GM19023 (cell line): ENCODE results near the gene CTBP1.

Source experiments
- ATAC-seq: cut with Tn5 transposase; IDR thresholded peaks from one replicate; pipeline ENCODE4 v1.9.1; 2021; ENCODE audit warnings: mild to moderate bottlenecking, moderate library complexity; ENCODE audit not compliant: unreplicated experiment

The CTBP1 gene

DNA sequence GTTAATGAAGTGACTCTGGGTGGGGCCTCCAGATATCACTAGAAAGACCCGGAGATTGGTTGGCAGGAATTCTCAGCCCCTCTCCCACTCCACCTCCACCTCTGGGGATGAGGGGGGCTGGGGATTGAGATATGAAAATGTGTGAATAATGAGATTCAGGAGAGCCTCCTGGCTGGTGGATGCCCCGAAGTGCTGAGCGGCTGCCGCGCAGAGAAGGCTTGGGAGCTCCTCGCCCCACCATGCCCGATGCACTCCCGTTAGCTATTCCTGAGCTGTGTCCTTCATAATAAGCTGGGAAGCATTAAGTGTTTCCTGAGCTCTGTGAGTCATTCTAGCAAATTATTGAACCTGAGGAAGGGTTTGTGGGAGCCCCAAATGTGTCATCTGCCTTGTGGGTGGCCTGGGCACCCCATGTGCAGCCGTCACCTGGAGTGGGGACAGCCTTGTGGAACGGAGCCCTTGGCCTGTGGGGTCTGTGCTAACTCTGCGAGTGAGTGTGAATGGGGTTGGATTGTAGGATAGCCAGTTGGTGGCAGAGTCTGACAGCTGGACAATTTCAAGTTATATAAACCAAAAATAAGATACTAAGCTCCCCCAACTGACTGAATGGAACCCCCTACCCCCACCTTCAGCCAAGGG is 36.3 kb upstream of the CTBP1 start:
- no peak for ATAC-seq

DNA sequence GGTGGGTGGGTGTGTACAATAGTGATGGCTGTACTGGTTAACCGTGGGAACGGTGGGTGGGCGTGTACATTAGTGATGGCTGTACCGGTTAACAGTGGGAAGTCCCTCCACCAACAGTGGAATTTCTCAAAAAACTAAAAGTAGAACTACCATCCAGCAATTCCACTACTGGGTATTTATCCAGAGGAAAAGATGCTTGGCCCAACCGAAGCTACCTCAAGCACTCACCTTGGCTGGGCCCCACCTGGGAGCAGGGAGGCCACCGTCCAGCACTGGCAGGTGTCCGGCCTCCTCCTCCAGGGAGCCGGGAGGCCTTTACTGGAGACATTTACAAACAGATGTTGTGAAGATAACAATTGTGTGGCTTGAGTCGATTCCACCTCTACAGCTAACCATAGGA is 34.8 kb upstream of the CTBP1 start:
- ATAC-seq = no peak

DNA sequence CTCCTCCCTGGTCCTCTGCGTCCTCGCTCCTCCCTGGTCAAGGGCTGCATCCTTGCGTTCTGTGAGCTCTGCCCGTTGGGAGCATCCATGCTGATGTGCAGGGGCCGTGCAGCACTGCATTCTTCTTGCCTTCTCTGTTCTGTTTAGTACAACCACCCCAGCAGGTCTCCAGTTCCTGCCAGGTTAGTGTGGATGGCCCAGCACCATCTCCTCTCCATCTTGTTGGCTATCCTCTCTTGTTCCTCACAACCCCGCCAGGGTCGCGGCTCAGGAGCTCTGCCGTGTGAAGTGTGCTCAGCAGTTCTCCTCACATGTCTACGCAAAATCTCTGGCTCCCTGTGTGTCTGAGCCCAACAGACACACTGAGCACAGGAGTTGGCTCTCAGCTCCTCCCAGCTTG is 30.3 kb upstream of the CTBP1 start:
- no peak for ATAC-seq

DNA sequence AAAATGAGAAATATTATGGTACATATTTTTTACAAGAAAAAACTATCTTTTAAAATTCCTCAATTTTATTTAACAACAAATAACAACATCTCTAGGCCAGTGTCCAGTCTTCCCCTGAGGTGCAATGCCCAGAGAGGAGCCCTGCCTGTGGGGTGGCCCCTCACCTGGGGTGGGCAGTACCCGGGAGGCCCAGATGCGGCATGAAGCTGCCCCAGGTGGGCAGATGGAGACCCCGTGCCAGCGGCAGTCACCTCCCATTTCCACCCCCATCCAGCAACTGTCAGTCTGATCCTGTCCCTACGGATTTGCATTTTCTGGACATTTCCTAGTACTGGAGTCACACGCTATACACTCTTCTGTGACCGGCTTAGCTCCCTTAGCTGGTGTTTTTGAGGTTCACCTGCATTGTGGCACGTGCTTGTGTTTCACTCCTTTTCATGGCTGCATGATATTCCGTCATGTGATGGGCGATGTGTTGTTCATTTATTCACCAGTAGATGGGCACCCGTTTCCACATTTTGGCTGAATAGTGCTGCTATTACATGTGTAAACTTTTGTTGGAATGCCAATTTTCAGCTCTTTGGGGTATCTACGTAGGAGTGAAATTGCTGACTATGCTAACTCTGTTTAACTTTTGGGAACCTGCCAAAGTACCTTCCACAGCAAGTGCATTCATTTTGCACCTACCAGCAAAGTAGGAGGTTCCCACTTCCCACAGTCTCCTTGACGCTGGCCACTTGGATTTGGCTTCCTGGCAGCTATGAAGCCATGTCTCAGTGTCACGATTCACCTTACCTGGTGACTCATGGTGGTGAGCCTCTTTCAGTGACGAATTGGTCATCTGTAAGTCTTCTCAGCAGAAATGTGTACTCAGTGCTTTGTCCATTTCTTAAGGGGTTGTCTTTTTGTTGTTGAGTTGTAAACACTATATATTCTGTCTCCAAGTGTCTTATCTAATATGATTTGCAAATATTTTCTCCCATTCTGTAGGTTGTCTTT is 29.0 kb upstream of the CTBP1 start:
- no peak for ATAC-seq

DNA sequence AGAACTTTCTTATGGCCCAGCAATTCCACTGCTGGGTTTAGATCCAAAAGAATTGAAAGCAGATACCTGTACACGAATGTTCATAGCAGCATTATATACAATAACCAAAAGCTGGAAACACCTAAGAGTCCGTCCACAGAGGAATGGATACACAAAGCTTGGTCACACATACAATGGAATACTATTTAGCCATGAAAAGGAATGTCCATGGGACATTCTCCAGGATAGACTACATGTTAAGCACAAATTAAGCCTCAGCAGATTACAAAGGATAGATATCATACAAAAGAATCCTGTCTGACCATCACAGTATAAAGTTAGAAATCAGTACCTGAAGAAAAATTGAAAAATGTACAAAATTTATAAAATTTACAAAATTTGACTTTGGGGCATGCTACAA is 28.1 kb upstream of the CTBP1 start:
- no peak for ATAC-seq

DNA sequence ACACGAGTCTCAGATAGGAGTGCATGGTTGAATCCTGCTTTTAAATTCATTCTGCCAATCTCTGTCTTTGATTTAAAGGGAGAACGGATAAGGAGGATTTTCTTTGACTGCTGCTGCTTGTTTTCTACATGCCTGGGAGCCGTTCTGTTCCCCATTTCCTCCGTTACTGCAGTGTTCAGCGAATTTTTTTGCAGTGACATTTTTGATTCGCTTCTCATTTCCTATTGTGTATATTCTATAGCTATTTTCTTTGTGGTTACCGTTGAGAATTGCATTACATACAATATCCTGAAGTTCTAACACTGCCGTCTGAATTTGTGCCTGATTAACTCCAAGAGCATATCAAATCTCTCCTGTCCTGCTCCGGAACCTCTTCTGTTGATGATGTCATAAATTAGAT is 25.9 kb upstream of the CTBP1 start:
- no peak for ATAC-seq

DNA sequence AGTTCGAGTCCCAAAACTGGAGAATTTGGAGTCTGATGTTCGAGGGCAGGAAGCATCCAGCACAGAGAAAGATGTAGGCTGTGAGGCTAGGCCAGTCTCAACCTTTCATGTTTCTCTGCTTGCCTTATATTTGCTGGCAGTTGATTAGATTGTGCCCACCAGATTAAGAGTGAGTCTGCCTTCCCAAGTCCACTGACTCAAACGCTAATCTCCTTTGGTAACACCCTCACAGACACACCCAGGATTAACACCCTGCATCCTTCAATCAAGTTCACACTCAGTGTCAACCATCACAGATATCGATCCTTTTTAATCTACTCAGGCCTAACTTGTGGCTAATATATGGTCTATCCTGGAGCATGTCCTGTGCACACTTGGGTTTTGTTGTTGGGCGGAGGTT is 22.8 kb upstream of the CTBP1 start:
- no peak for ATAC-seq

DNA sequence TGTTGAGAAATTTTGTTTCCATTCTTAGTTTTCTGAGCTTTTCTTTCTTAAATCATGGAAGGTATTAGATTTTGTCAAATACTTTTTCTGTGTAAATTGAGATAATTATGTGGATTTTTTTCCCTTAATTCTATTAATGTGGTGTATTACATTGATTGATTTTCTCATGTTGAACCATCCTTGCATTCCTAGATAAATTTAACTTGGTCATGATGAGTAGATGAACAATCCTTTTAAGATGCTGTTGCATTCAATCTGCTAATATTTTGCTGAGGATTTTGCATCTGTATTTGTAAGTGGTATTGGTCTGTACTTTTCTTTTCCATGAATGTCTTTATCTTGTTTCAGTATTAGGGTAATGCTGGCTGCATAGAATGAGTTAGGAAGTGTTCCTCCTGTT is 20.3 kb upstream of the CTBP1 start:
- no peak for ATAC-seq

DNA sequence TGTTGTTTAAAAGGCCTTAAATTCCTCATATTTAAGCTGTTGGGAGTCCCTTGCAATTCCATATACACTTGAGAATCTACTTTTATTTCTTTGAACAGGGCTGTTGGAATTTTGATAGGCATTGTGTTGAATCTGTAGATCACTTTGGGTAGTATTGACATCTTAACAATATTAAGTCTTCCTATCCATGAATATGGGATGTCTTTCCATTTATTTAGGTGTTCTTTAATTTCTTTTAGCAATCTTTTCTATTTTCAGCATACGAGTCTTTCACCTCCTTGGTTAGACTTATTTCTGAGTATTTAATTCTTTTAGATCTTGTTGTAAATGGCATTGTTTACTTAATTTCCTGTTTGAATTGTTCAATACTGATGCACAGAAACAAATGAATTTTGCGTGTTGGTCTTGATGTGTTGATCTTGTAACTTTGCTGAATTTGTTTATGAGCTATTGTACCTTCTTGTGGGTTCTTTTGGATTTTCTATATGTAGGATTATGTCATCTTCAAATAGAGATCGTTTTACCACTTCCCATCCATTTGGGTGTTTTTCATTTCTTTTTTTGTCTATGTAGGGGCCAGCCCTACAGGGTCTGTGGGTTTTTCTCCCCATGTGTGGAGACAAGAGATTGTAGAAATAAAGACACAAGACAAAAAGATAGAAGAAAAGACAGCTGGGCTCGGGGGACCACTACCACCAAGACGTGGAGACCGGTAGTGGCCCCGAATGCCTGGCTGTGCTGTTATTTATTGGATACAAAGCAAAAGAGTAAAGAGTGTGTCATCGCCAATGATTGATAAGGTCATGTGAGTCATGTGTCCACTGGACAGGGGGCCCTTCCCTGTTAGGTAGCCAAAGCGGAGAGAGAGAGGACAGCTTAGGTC is 18.2 kb upstream of the CTBP1 start:
- ATAC-seq = no peak

DNA sequence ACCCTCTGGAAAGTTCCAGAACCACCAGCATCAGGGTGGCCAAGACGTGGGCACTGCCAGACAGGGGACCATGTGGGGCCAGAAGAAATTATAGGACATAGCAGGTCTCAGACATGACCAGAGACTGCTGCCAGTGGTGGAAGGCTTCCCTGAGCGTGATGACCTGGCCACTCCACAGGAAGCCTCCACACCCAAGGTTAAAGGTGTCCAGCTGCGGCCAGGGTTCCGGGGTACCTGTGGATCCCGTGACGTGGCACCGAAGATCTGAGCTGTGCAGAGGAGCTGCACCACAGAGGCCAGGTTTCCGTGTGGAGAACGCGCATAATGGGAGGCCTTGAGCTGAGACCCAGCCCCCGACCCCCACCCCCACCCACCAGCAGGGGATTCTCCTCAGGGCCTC is 16.4 kb upstream of the CTBP1 start:
- no peak for ATAC-seq

DNA sequence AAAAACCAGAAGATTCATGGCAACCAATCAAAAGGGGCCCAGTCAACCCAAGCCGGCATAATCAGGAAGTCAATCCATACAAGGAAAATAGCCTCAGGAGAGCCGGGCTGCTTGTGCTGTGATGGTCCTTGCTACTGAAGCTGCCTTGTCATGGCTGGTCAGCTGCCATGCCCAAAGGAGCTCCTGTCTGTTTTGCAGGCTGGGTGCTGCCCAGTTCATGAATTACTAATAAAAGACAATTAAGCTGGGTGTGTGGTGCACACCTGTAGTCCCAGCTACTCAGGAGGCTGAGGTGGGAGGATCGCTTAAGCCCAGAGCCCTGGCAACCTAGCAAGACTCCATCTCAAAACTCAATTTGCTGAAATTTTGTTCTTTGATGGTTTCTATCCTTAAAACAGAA is 16.0 kb upstream of the CTBP1 start:
- ATAC-seq = no peak

DNA sequence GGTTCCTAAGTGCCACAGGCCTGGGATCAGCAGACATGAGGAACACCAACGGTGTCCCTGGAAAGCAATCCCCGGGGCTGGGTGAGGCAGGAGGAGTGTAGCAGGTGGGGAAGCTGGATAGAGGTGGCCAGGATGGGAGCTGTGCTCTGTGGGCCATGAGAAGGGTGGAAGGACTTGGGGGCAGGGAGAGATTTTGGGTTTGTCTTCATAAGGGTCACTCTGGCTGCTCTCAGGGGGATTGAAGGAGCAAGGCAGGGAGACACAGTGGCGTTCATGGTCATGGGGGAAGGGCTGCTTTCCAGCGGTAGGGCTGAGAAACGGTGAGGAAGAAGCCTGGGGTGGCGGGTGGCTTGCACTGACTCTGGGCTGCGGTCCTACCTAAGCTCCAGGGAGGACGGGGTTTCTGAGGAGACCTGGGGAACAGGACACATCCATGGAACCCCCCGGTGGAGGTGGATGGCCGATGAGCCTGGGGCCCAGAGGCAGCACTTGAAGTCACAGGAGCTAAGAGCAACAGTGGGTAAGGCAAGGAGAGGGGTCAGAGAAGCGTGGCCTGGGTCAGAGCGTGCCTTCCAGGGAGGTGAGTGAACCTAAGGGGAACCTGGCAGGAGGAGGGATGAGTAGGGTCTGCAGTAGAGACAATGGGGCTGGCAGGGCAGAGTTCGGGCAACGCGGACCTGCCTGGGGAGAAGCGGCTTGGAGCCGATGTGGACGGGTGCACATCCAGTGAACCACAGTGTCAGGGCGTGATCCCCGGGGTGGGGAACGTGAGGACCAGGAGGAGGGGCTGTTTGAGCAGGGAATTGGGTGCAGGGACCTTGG is 12.4 kb upstream of the CTBP1 start:
- ATAC-seq = no peak

DNA sequence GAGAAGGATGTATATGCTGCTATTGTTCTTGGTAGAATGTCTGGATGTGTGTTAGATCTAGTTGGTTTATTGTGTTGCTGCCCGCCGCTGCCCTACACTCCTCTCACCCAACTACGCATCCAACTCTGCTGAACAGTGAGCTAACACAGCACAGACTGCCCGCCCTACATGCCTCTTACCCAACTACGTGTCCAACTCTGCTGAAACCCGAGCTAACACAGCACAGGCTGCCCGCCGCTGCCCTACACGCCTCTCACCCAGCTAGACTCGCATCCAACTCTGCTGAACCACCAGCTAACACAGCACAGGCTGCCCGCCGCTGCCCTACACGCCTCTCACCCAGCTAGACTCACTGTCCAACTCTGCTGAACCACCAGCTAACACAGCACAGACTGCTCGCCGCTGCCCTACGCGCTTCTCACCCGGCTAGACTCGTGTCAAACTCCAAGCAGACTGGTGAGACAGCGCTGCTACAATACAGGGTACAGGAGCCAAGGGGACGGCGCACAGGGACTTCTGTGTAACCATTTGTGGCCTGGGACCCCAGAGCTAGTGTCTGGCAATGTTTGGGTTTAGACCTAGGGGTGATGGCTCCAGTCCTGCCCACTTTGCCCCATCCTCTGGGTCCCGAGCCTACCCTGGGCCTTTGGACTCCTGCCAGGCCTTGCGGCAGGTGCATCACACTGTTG is 11.6 kb upstream of the CTBP1 start:
- no peak for ATAC-seq

DNA sequence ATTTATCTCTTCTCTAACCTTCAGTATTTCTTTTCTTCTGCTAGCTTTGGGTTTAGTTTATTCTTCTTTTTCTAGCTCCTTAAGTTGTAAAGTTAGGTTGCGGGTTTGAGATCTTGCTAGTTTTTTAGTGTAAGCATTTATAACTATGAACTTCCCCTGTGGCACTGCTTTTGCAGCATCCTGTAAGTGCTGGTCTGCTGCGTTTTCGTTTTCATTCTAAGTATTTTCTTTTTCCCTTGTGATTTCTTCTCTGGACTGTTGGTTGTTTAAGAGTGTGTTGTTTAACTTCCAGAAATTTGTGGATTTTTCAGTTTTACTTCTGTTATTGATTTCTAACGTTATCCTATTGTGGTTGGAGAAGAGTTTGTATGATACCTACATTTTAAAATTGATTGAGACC is 11.0 kb upstream of the CTBP1 start:
- ATAC-seq = no peak

DNA sequence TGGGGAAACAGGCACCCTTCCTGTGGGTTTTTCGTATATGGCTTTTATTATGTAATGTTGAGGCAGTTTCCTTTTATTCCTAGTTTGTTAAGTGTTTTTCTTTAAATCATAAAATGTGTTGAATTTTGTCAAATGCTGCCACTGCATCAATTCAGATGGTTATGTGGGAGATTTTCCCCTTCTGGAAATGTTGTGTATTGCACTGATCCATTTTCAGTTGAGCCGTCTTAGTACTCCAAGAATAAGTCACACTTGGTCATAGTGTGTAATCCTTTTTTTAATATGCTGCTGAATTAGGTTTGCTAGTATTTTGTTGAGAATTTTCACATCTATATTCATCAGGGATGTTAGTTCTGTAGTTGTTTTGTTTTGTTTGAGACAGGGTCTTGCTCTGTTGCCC is 9.5 kb upstream of the CTBP1 start:
- no peak for ATAC-seq

DNA sequence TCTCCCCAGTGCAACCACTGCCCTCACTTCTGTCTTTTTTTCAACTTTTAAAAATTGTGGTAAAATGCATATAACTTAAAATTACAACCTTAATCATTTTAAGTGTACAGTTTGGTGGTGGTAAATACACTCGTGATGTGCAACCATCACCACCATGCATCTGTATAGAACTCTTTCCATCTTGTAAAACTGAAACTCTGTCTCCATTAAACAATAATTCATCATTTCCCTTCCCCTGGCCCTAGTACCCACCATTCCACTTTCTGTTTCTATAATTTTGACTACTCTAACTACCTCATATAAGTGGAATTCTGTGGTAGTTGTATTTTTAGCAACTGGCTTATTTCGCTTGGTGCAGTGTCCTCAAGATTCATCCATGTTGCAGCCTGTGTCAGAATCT is 6.8 kb upstream of the CTBP1 start:
- ATAC-seq = no peak

DNA sequence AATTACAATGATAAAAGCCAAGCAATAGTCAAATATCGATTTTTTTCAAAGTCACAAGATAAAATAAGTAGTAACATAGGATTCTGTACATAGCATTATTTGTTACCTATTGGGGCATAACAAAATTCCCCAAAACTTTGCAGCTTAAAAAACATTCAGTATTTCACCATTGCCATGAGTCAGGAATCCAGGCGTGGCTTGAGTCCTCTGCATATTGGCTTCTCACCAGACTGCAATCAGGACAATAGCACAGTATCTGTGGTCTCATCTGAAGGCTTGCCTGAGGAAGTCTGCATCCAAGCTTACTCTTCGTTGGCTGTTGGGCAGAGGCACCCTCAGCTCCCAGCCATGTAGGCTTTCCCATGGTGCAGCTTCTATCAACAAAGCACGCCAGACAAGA is 6.2 kb upstream of the CTBP1 start:
- ATAC-seq = no peak

DNA sequence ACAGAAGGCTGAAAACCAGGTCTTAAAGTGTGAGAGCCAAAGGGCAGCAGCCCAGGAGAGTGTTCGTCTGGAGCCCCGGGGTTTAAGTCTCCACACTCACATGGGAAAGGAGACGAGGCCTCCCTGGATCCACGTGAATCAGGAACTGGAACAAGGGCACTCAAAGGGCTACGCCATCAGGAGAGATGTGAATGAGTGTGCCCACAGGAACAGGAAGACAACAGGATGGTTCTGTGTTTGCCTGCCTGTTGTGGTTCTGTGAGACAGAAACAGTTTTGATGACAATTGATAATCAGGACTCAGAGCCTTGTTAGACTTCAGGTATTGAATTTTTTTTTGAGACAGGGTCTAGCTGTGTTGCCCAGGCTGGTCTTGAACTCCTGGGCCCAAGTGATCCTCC is 4.9 kb upstream of the CTBP1 start:
- ATAC-seq = no peak

DNA sequence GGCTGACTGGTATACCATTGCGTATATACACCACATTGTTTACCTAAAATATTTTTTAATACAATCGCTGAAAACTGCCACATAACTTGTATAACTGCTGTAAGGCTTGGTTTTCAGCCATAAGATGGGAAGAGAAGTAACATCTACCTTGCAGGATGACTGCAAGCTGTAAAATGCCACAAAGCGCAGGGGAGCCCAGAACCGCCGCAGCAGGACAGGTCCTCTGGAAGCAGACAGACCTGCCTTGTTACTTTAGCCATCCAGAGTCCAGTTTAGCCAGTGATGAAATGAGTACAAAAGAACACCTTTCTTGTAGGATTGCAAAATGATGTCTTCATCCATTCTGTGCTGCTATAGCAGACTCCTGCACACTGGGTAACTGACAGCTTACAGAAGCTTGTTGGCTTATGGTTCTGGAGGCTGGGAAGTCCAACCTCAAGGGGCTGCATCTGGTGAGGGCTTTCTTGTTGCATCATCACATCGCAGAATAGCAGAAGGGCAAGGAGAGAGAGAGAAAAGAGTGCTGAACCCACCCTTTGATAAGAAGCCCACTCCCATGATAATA is 4.1 kb upstream of the CTBP1 start:
- no peak for ATAC-seq

DNA sequence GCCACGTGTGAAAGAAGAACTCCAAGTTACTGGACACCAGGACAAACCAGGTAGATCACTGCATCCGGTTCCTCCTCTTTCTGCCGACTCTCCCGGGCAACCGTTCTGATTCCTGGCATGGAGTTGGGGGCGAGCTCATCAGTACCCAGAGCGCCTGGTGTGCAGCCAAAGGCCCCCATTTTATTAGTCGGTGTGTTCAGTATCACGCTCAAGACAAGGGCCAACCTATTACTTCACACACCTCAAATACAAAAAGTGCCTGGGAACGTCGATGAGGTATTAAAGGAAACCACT is 2.8 kb upstream of the CTBP1 start:
- no peak for ATAC-seq
